Lung (tissue), 12 donors: ENCODE results near the gene MCF2L2. TPM values are rescaled to one million over a fixed set of nuclear protein-coding genes. Genes with fewer than 3 reads are reported as not detected.

Experiments
- ATAC-seq: fragments of 200-7000 bp; cut with Tn5 transposase; one replicate; pipeline ENCODE4 v1.9.1; 2020; ENCODE audit warnings: moderate number of reproducible peaks; ENCODE audit not compliant: insufficient read depth, low FRiP score
- DNase-seq, 3 donors: peaks; one replicate each; pipeline ENCODE4 v3.0.0-alpha.2; 2013 to 2017
- H3K27ac ChIP-seq, 2 donors: one replicate each; pipeline ENCODE4 v1.5.1; 2013; ENCODE audit warnings: mild to moderate bottlenecking in 2 of 2, moderate library complexity in 2 of 2, control low read depth in 1 of 2, inconsistent platforms in 1 of 2, low read depth in 1 of 2, low read length in 1 of 2
- H3K27me3 ChIP-seq, 3 donors: one replicate each; pipeline ENCODE4 v1.5.1; 2013; ENCODE audit warnings: low read length in 2 of 3; ENCODE audit not compliant: control insufficient read depth in 3 of 3, insufficient read depth in 3 of 3
- H3K36me3 ChIP-seq, 4 donors: one replicate each; pipeline ENCODE4 v1.5.1; 2013; ENCODE audit warnings: low read length in 4 of 4, mild to moderate bottlenecking in 1 of 4, moderate library complexity in 1 of 4; ENCODE audit not compliant: control insufficient read depth in 4 of 4, insufficient read depth in 4 of 4
- H3K4me1 ChIP-seq, 5 donors: one replicate each; pipeline ENCODE4 v1.5.1; 2013; ENCODE audit warnings: low read length in 5 of 5, mild to moderate bottlenecking in 2 of 5, moderate library complexity in 1 of 5; ENCODE audit not compliant: control insufficient read depth in 5 of 5, insufficient read depth in 5 of 5
- H3K4me3 ChIP-seq: one replicate; pipeline ENCODE4 v1.5.1; 2013; ENCODE audit warnings: mild to moderate bottlenecking, control low read depth, moderate library complexity
- H3K9ac ChIP-seq, 2 donors: one replicate each; pipeline ENCODE4 v1.5.1; 2013; ENCODE audit warnings: low read length in 2 of 2, control low read depth in 1 of 2; ENCODE audit not compliant: insufficient read depth in 1 of 2
- H3K9me3 ChIP-seq, 4 donors: one replicate each; pipeline ENCODE4 v1.5.1; 2013; ENCODE audit warnings: low read length in 3 of 4, mild to moderate bottlenecking in 1 of 4, moderate library complexity in 1 of 4; ENCODE audit not compliant: control insufficient read depth in 4 of 4, insufficient read depth in 3 of 4
- CTCF ChIP-seq: IDR thresholded peaks from 2 replicates; pipeline ENCODE4 v1.5.1; 2012; ENCODE audit warnings: mild to moderate bottlenecking; ENCODE audit errors: control extremely low read depth, extremely low read depth
- WGBS, 2 donors: extraction: QIAGEN DNeasy Blood & Tissue Kit; methylation state at CpG; one replicate each; pipeline ENCODE4 v1.1.7; 2013; 5-methylcytosine and 5-hydroxymethylcytosine counted together
- polyA plus RNA-seq, 2 donors: library from polyadenylated mRNA; stranded (reverse); fragments of 200-250 nt; gene quantifications; one replicate each; pipeline ENCODE4 v1.2.1, GENCODE V29; 2013
- total RNA-seq, 2 donors: library from RNA; depleted of rRNA in 1 of 2; stranded (reverse); fragments of >200 nt in 1 of 2; gene quantifications; one replicate each; pipeline ENCODE4 v1.2.1, GENCODE V29; 2014 to 2021
- donor health status: control.
- donor health status: control.
- donor health status: Bipolar disorder and iron deficiency.
- donor health status: healthy.
- donor health status: DM: yes; HTN: yes; CAD: no.

MCF2L2 gene
- total and polyA plus RNA-seq, 4 donors, result 0.26 to 1.7 (median 1.0) TPM

- peaks cover 0 to 9% (median 3%) of the 10 kb centered on the region in 5 donors for H3K4me1 ChIP-seq
- no peak overlapping the region for H3K4me3 ChIP-seq
- H3K27me3 ChIP-seq, result no peaks in the 10 kb centered on the region
- WGBS, 2 donors, result 93 to 94% methylated on average over 2 of the region's 2 CpGs
- no peaks in the 10 kb centered on the region for H3K36me3 ChIP-seq
- no peak for ATAC-seq
- H3K9ac ChIP-seq, result no peak overlapping the region
- no peak overlapping the region for H3K27ac ChIP-seq
- DNase-seq, result no peak
- H3K9me3 ChIP-seq, result no peaks in the 10 kb centered on the region
- no peak for TF ChIP-seq CTCF
These were observed 140.3 kb downstream of the MCF2L2 start for GRCh38 chr3:183288117-183288516.

- no peak overlapping the region for H3K9ac ChIP-seq
- no peaks in the 10 kb centered on the region for H3K36me3 ChIP-seq
- 51 to 66% methylated on average over 9 of the region's 9 CpGs for WGBS, 2 donors
- ATAC-seq, result no peak
- H3K27ac ChIP-seq, result no peak overlapping the region
- no peak for DNase-seq
- no peaks in the 10 kb centered on the region for H3K9me3 ChIP-seq
- peaks cover 0 to 9% (median 3%) of the 10 kb centered on the region in 5 donors for H3K4me1 ChIP-seq
- no peak for TF ChIP-seq CTCF
- no peaks in the 10 kb centered on the region for H3K27me3 ChIP-seq
- H3K4me3 ChIP-seq, result no peak overlapping the region
These were observed 141.0 kb downstream of the MCF2L2 start for GRCh38 chr3:183287301-183287971.

- peak; percentile 76 for ATAC-seq
- Histone ChIP-seq H3K4me1 (peaks cover 0 to 9% (median 3%) of the 10 kb centered on the region in 5 donors), H3K36me3 (no peaks in the 10 kb centered on the region), H3K27me3 (no peaks in the 10 kb centered on the region), H3K4me3 (no peak overlapping the region), H3K9me3 (no peaks in the 10 kb centered on the region), H3K9ac (no peak overlapping the region), H3K27ac (peak overlapping the region; percentile 54 to 71)
- TF ChIP-seq CTCF, result no peak
- WGBS, 2 donors, result 22 to 28% methylated on average over 10 of the region's 10 CpGs
- DNase-seq, result peak; percentile 42 to 61 (median 51)
These were observed 142.5 kb downstream of the MCF2L2 start for GRCh38 chr3:183285828-183286457.
